Heart right ventricle (tissue), 16 donors: ENCODE results near the gene PAX3. TPM values are rescaled to one million over a fixed set of nuclear protein-coding genes. Genes with fewer than 3 reads are reported as not detected.

Source experiments
- ATAC-seq, 8 donors: fragments of 200-7000 bp; cut with Tn5 transposase; one replicate each; pipeline ENCODE4 v1.9.1; 2020; ENCODE audit warnings: mild to moderate bottlenecking in 8 of 8, moderate library complexity in 8 of 8, moderate number of reproducible peaks in 1 of 8
- DNase-seq, 2 donors: peaks; one replicate each; pipeline ENCODE4 v3.0.0-alpha.2; 2020
- H3K27ac ChIP-seq, 10 donors: fragments of 200-600 bp; sonication (generic) in 2 of 10; one replicate each; pipeline versions ENCODE4 v1.5.0 to v1.8.0; 2020 to 2022; ENCODE audit warnings: mild to moderate bottlenecking in 3 of 10
- H3K27me3 ChIP-seq, 7 donors: fragments of 200-600 bp; one replicate each; pipeline ENCODE4 v1.8.0; 2021 to 2022; ENCODE audit warnings: mild to moderate bottlenecking in 2 of 7
- H3K36me3 ChIP-seq, 9 donors: fragments of 200-600 bp; sonication (generic) in 1 of 9; one replicate each; pipeline versions ENCODE4 v1.5.0 to v1.8.0; 2020 to 2022; ENCODE audit warnings: mild to moderate bottlenecking in 2 of 9
- H3K4me1 ChIP-seq, 9 donors: fragments of 200-600 bp; sonication (generic) in 1 of 9; one replicate each; pipeline versions ENCODE4 v1.5.0 to v1.8.0; 2020 to 2022; ENCODE audit warnings: mild to moderate bottlenecking in 4 of 9
- H3K4me3 ChIP-seq, 10 donors: fragments of 200-600 bp; sonication (generic) in 2 of 10; one replicate each; pipeline versions ENCODE4 v1.5.0 to v1.8.0; 2020 to 2022; ENCODE audit warnings: mild to moderate bottlenecking in 7 of 10, moderate library complexity in 2 of 10
- H3K9me3 ChIP-seq, 11 donors: fragments of 200-600 bp in 10 of 11; sonication (generic) in 2 of 11; one replicate each; pipeline versions ENCODE4 v1.5.0 to v1.8.0; 2013 to 2022; ENCODE audit warnings: mild to moderate bottlenecking in 2 of 11, control low read depth in 1 of 11, moderate library complexity in 1 of 11
- CTCF ChIP-seq, 9 donors: fragments of 200-600 bp; sonication (generic) in 2 of 9; IDR thresholded peaks; one replicate each; pipeline versions ENCODE4 v1.5.0 to v1.8.0; 2021 to 2022; ENCODE audit warnings: antibody characterized with exemption in 9 of 9, mild to moderate bottlenecking in 5 of 9, moderate library complexity in 1 of 9
- WGBS, 2 donors: extraction: QIAGEN DNeasy Blood & Tissue Kit; methylation state at CpG; one replicate each; pipeline ENCODE4 v1.1.7; 2013; ENCODE audit warnings: inconsistent platforms in 1 of 2; 5-methylcytosine and 5-hydroxymethylcytosine counted together
- intact Hi-C, 10 donors: fragments of 100-400 bp; cut with DNase I; formaldehyde crosslinking; loops; one replicate each; pipeline versions ENCODE4 v1.11.1 to v1.14.2; 2022
- polyA plus RNA-seq, 2 donors: library from polyadenylated mRNA; stranded (reverse); fragments of 200-250 nt; gene quantifications; one replicate each; pipeline ENCODE4 v1.2.3, GENCODE V29; 2013
- total RNA-seq, 10 donors: library from RNA; stranded (reverse); fragmentation: NEBNext Ultra II Directional in 3 of 10; extraction: Animal tissue kit (Norgen Biotek cat#: 25700) in 3 of 10; gene quantifications; one replicate each; pipeline versions ENCODE4 v1.2.1 to v1.2.4, GENCODE V29; 2021 to 2023
- donor health status: Arrhythmogenic right ventricular cardiomyopathy.
- donor health status: ischemic (EF 13 %, LVEDD 7.1; RV severe dilation, severe dysfunction).
- donor health status: healthy with polysubstance abuse.
- donor health status: DM: no; HTN: yes; CAD: no.
- donor health status: DM: no; HTN: no; CAD: no.
- donor health status: ischemic (EF 25% LVEDD 6.9; RV normal size, moderate dysfunction).
- donor health status: ischemic (EF 25% LVEDD 5.7; RV mildly dilated, moderate dysfunction).
- donor health status: healthy.
- donor health status: DM: yes; HTN: yes; CAD: no.
- donor health status: Ischemic cardiomyopathy.
- donor health status: ischemic (EF 35%, LVEDD 5.7; RV mildly dilated, moderate dysfunction).
- donor health status: nonischemic (EF 11% LVEDD 7.7; RV severe dilation, severe dysfunction).
- donor health status: DM: yes; HTN: yes; CAD: no.
- donor health status: PGD.
- donor health status: ischemic (EF 29% LVEDD 5.4; RV normal size, mild dysfunction).
- donor health status: nonischemic (EF 23%, LVEDD 6.1; RV moderate dilation, normal function).

The PAX3 gene
- total and polyA plus RNA-seq, 12 donors = 0.01 TPM; not detected in 11

GRCh38 chr2:222179592-222179991, 119.2 kb downstream of the PAX3 start:
- no peak for TF ChIP-seq CTCF (IDR thresholded peaks at IDR 0.05)
- Histone ChIP-seq H3K27me3 (peaks cover 0 to 24% (median 11%) of the 10 kb centered on the region in 7 donors), H3K4me1 (no peaks in the 10 kb centered on the region), H3K36me3 (no peaks in the 10 kb centered on the region), H3K27ac (no peak overlapping the region), H3K4me3 (no peak overlapping the region), H3K9me3 (peaks cover 0 to 5% (median 0%) of the 10 kb centered on the region in 11 donors)
- DNase-seq = no peak
- intact Hi-C loops = no loop called here
- no peak for ATAC-seq

DNA sequence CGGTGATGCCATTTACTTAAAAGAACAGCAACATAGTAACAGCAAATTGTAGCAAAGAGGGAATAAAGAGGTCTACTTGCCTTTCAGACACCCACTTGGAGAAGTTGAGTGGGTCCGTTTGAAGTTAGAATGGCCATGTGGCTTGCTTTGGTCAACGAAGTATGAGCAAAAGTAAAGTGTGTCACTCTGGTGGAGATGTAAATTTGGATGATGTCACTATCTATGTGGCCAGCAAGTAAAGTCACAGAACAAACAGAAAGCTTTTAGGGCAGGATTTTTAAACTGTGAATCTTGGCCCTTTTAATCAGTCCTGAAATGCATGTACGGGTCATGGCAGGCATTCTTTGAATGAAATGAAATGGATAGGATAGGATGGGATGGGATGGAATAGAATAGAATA, 120.3 kb downstream of the PAX3 start:
- WGBS, 2 donors = 87 to 89% methylated on average over 4 of the region's 4 CpGs
- ATAC-seq = no peak

GRCh38 chr2:222176890-222177289, 121.9 kb downstream of the PAX3 start:
- H3K27me3 ChIP-seq = peaks cover 0 to 32% (median 11%) of the 10 kb centered on the region in 7 donors

More for the DNA sequence above, 120.3 kb downstream of the PAX3 start:
- H3K9me3 ChIP-seq = peaks cover 0 to 5% (median 0%) of the 10 kb centered on the region in 11 donors
- no peak for TF ChIP-seq CTCF (IDR thresholded peaks at IDR 0.05)
- no peaks in the 10 kb centered on the region for H3K4me1 ChIP-seq
- H3K27ac ChIP-seq = no peak overlapping the region
- H3K27me3 ChIP-seq = peaks cover 0 to 32% (median 11%) of the 10 kb centered on the region in 7 donors
- intact Hi-C loops = no loop called here
- H3K36me3 ChIP-seq = no peaks in the 10 kb centered on the region
- no peak overlapping the region for H3K4me3 ChIP-seq
- no peak for DNase-seq

DNA sequence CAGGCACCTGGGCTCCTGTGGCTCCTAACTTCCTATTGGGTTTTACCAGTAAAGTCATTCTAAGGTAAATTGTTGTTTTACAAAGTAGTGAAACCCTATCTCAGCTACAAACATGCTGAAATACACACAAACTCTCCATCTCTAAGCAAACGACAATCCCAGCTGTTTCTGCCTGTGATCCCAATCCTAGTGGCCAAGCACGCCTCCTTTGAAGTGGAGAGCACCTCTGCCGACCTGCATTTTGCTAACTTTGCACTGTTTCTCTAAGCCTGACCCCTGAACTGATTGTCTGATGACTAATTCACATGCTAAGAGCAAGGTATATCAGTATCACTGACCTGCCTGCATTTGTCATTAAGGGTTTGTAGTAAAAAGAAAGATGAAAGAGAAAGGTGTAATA, 124.3 kb downstream of the PAX3 start:
- no peak overlapping the region for H3K27ac ChIP-seq
- H3K9me3 ChIP-seq = no peaks in the 10 kb centered on the region
- no peaks in the 10 kb centered on the region for H3K4me1 ChIP-seq
- DNase-seq (no peak), ATAC-seq (no peak)
- intact Hi-C loops = no loop called here
- H3K4me3 ChIP-seq = no peak overlapping the region
- TF ChIP-seq CTCF (IDR thresholded peaks at IDR 0.05) = no peak
- peaks cover 0 to 32% (median 11%) of the 10 kb centered on the region in 7 donors for H3K27me3 ChIP-seq
- 16 to 19% methylated on average over 3 of the region's 3 CpGs for WGBS, 2 donors
- H3K36me3 ChIP-seq = no peaks in the 10 kb centered on the region

More at GRCh38 chr2:222176890-222177289, 121.9 kb downstream of the PAX3 start:
- Histone ChIP-seq H3K9me3 (peaks cover 0 to 5% (median 0%) of the 10 kb centered on the region in 11 donors), H3K36me3 (no peaks in the 10 kb centered on the region), H3K4me3 (no peak overlapping the region), H3K4me1 (no peaks in the 10 kb centered on the region), H3K27ac (no peak overlapping the region)
- DNase-seq (no peak), ATAC-seq (no peak)
- WGBS, 2 donors = 35 to 36% methylated on average over 3 of the region's 3 CpGs
- TF ChIP-seq CTCF (IDR thresholded peaks at IDR 0.05) = no peak
- intact Hi-C loops = no loop called here
